Smooth muscle cell (in vitro differentiated cells): ENCODE data around the gene FRMD4A. TPM values are rescaled to one million over a fixed set of nuclear protein-coding genes. Genes with fewer than 3 reads are reported as not detected.

Experiments used
- DNase-seq: peaks from one replicate; lab custom pipeline; 2025; ENCODE audit not compliant: unreplicated experiment; lab: John Stamatoyannopoulos, UW
- H2AFZ ChIP-seq: fragments of 200-600 bp; sonication (generic); 2 replicates; pipeline ENCODE4 v1.6.0; 2016; ENCODE audit warnings: antibody characterized with exemption, low read depth, mild to moderate bottlenecking
- H3F3A ChIP-seq: fragments of 200-600 bp; sonication (generic); 2 replicates; pipeline ENCODE4 v1.6.0; 2017; ENCODE audit warnings: antibody characterized with exemption, low read depth
- H3K27ac ChIP-seq: fragments of 200-600 bp; sonication (generic); 2 replicates; pipeline ENCODE4 v1.5.1; 2016; ENCODE audit warnings: low read depth, mild to moderate bottlenecking
- H3K27me3 ChIP-seq: fragments of 200-600 bp; sonication (generic); 2 replicates; pipeline ENCODE4 v1.6.1; 2016; ENCODE audit warnings: low read depth, mild to moderate bottlenecking
- H3K36me3 ChIP-seq: fragments of 200-600 bp; sonication (generic); 2 replicates; pipeline ENCODE4 v1.5.1; 2016; ENCODE audit warnings: low read depth
- H3K4me1 ChIP-seq: fragments of 200-600 bp; sonication (generic); 2 replicates; pipeline ENCODE4 v1.5.1; 2016; ENCODE audit warnings: low read depth
- H3K4me2 ChIP-seq: fragments of 200-600 bp; sonication (generic); 2 replicates; pipeline ENCODE4 v1.6.0; 2016; ENCODE audit warnings: mild to moderate bottlenecking
- H3K4me3 ChIP-seq: fragments of 200-600 bp; sonication (generic); 2 replicates; pipeline ENCODE4 v1.5.1; 2016; ENCODE audit warnings: mild to moderate bottlenecking
- H3K79me2 ChIP-seq: fragments of 200-600 bp; sonication (generic); 2 replicates; pipeline ENCODE4 v1.6.0; 2016; ENCODE audit warnings: low read depth, mild to moderate bottlenecking
- H3K9ac ChIP-seq: fragments of 200-600 bp; sonication (generic); 2 replicates; pipeline ENCODE4 v1.6.0; 2016; ENCODE audit warnings: low read depth
- H3K9me3 ChIP-seq: fragments of 200-600 bp; sonication (generic); replicated peaks from 2 replicates; pipeline ENCODE4 v1.5.1; 2016; ENCODE audit warnings: low read depth
- H4K20me1 ChIP-seq: fragments of 200-600 bp; sonication (generic); 2 replicates; pipeline ENCODE4 v1.6.0; 2016; ENCODE audit warnings: low read depth
- CTCF ChIP-seq: fragments of 200-600 bp; sonication (generic); IDR thresholded peaks from 2 replicates; pipeline ENCODE4 v1.5.1; 2017; ENCODE audit warnings: borderline replicate concordance, mild to moderate bottlenecking, antibody characterized with exemption; ENCODE audit not compliant: insufficient read depth, poor library complexity, severe bottlenecking
- WGBS: methylation state at CpG from one replicate; pipeline ENCODE4 v1.1.7; 2016; ENCODE audit warnings: low lambda C conversion rate; 5-methylcytosine and 5-hydroxymethylcytosine counted together
- polyA plus RNA-seq: library from polyadenylated mRNA; unstranded; fragments of >200 nt; fragmentation: Nextera tagmentation; extraction: Ambion mirVana; gene quantifications from 2 replicates; pipeline ENCODE4 v1.2.1, GENCODE V29; 2016
- total RNA-seq: library from RNA; depleted of rRNA; stranded (reverse); fragments of >200 nt; gene quantifications from 2 replicates; pipeline ENCODE4 v1.2.3, GENCODE V29; 2014

FRMD4A gene
- total and polyA plus RNA-seq, 2 experiments from 2014 or later: 3.0 to 5.4 TPM

GRCh38 chr10:14191871-14192270 is 138.9 kb downstream of the FRMD4A start:
- no peaks in the 10 kb centered on the region for H3F3A ChIP-seq
- no peak overlapping the region for H2AFZ ChIP-seq
- H3K27ac ChIP-seq: no peak overlapping the region
- H3K4me2 ChIP-seq: no peak overlapping the region
- peaks cover 12% of the 10 kb centered on the region for H3K27me3 ChIP-seq
- H3K9ac ChIP-seq: no peak overlapping the region
- TF ChIP-seq CTCF: no peak
- 89% methylated on average over 1 of the region's 1 CpG for WGBS
- H3K79me2 ChIP-seq: no peaks in the 10 kb centered on the region
- DNase-seq: no peak
- H3K4me3 ChIP-seq: no peak overlapping the region
- H4K20me1 ChIP-seq: no peaks in the 10 kb centered on the region
- no peaks in the 10 kb centered on the region for H3K36me3 ChIP-seq
- no peaks in the 10 kb centered on the region for H3K4me1 ChIP-seq
- H3K9me3 ChIP-seq: no peaks in the 10 kb centered on the region

GRCh38 chr10:14191407-14191806 is 139.3 kb downstream of the FRMD4A start:
- WGBS: 77% methylated on average over 5 of the region's 5 CpGs

GRCh38 chr10:14190702-14191101 is 140.0 kb downstream of the FRMD4A start:
- Histone ChIP-seq H3K4me1 (no peaks in the 10 kb centered on the region), H4K20me1 (no peaks in the 10 kb centered on the region), H3K27me3 (peaks cover 11% of the 10 kb centered on the region), H3K4me2 (no peak overlapping the region), H3F3A (no peaks in the 10 kb centered on the region), H3K27ac (no peak overlapping the region), H3K9ac (no peak overlapping the region), H3K4me3 (no peak overlapping the region), H3K9me3 (no peaks in the 10 kb centered on the region), H2AFZ (no peak overlapping the region), H3K79me2 (no peaks in the 10 kb centered on the region), H3K36me3 (no peaks in the 10 kb centered on the region)
- WGBS: 54% methylated on average over 4 of the region's 4 CpGs
- TF ChIP-seq CTCF: no peak
- no peak for DNase-seq

More at GRCh38 chr10:14191407-14191806, 139.3 kb downstream of the FRMD4A start:
- no peak for TF ChIP-seq CTCF
- Histone ChIP-seq H3F3A (no peaks in the 10 kb centered on the region), H3K27ac (no peak overlapping the region), H2AFZ (no peak overlapping the region), H3K36me3 (no peaks in the 10 kb centered on the region), H3K9me3 (no peaks in the 10 kb centered on the region), H3K4me2 (no peak overlapping the region), H3K4me3 (no peak overlapping the region), H3K9ac (no peak overlapping the region), H3K79me2 (no peaks in the 10 kb centered on the region), H3K4me1 (no peaks in the 10 kb centered on the region), H4K20me1 (no peaks in the 10 kb centered on the region), H3K27me3 (peaks cover 12% of the 10 kb centered on the region)
- no peak for DNase-seq

GRCh38 chr10:14186245-14186644 is 144.5 kb downstream of the FRMD4A start:
- DNase-seq: no peak
- WGBS: 80% methylated on average over 6 of the region's 6 CpGs

More at GRCh38 chr10:14186245-14186644, 144.5 kb downstream of the FRMD4A start:
- Histone ChIP-seq H3K4me1 (peaks cover 4% of the 10 kb centered on the region), H2AFZ (no peak overlapping the region), H3K4me2 (no peak overlapping the region), H3K9me3 (no peaks in the 10 kb centered on the region), H3K36me3 (no peaks in the 10 kb centered on the region), H3K79me2 (no peaks in the 10 kb centered on the region), H4K20me1 (no peaks in the 10 kb centered on the region), H3K9ac (no peak overlapping the region), H3K27ac (no peak overlapping the region), H3F3A (no peaks in the 10 kb centered on the region), H3K27me3 (no peaks in the 10 kb centered on the region), H3K4me3 (no peak overlapping the region)
- peak; percentile 23 for TF ChIP-seq CTCF
